GM12864 (cell line): ENCODE measurements around the gene GPR183.
A peak's percentile ranks its signal among the peaks of the same experiment; 100 is the strongest.

Experiments used
- DNase-seq: peaks from one replicate; pipeline ENCODE4 v3.0.0-alpha.2; 2011; ENCODE audit warnings: low read depth
- H3K4me3 ChIP-seq: 2 replicates; pipeline ENCODE4 v1.5.1; 2011; ENCODE audit warnings: mild to moderate bottlenecking, low read depth, low read length, control low read depth
- TF ChIP-seq, protein P1 (sequence below): IDR thresholded peaks from 2 replicates; pipeline ENCODE4 v1.5.1; 2011; ENCODE audit warnings: low read depth, mild to moderate bottlenecking, moderate library complexity, low read length, control low read depth, inconsistent platforms; ENCODE audit errors: missing control alignments

The GPR183 gene

DNA sequence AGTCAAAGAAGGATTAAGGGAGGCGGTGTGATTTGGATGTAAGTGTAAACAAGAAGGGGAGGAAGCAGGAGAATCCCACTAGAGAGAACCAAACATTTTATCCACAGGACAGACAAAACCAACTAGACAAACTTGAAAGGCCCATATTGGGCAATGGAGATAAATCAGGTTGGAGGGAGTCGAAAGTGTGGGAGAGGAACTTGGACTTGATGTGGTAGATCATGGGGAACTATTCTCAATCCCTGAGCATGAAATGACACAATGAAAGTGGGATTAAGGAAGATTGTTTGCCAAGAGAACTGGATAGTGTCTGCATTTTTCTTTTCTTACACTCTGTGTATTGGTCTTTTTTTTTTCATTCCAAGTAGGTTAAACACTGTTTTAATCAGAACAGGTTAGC lies 17.9 kb downstream of the GPR183 start:
- H3K4me3 ChIP-seq, result no peak overlapping the region
- DNase-seq, result no peak
- TF ChIP-seq, protein P1, sequence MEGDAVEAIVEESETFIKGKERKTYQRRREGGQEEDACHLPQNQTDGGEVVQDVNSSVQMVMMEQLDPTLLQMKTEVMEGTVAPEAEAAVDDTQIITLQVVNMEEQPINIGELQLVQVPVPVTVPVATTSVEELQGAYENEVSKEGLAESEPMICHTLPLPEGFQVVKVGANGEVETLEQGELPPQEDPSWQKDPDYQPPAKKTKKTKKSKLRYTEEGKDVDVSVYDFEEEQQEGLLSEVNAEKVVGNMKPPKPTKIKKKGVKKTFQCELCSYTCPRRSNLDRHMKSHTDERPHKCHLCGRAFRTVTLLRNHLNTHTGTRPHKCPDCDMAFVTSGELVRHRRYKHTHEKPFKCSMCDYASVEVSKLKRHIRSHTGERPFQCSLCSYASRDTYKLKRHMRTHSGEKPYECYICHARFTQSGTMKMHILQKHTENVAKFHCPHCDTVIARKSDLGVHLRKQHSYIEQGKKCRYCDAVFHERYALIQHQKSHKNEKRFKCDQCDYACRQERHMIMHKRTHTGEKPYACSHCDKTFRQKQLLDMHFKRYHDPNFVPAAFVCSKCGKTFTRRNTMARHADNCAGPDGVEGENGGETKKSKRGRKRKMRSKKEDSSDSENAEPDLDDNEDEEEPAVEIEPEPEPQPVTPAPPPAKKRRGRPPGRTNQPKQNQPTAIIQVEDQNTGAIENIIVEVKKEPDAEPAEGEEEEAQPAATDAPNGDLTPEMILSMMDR, result no peak

DNA sequence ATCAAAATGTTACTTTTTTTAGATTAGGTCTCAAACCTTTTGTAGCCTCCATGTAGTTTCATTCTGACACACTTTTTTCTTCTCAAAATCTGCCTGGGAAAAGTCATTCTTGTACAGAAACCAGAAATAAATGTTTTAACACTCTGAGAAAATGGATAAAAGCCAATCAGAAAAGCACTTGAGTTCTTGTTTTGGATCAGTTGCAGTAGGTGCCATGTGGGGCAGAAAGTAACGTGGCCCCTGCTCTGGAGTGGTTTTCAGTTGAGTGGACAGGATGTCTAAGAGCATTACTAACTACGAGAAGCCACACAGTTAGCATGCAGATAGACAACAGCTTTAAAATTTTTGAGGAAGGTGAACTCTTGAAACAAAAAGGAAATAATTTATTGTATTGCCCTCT lies 19.1 kb downstream of the GPR183 start:
- DNase-seq, result peak; percentile 80
- TF ChIP-seq, protein P1, result no peak
- H3K4me3 ChIP-seq, result no peak overlapping the region

DNA sequence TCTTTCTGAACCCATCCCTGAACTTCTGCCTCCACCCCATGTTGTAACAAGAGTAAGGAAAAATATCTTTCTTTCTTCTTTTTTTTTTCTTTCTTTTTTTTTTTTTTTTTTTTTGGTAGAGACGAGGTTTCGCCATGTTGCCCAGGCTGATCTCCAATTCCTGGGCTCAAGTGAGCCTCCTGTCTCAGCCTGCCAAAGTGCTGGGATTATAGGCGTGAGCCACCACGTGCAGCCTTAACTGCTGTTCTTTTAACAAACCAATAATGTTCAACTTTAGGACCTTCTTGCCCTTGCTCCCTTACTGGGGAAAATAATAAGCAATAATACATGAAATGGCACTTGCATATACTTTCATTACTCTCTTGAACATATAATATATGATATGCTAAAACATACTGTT lies 19.6 kb downstream of the GPR183 start:
- TF ChIP-seq, protein P1, result no peak
- H3K4me3 ChIP-seq, result no peak overlapping the region
- no peak for DNase-seq

DNA sequence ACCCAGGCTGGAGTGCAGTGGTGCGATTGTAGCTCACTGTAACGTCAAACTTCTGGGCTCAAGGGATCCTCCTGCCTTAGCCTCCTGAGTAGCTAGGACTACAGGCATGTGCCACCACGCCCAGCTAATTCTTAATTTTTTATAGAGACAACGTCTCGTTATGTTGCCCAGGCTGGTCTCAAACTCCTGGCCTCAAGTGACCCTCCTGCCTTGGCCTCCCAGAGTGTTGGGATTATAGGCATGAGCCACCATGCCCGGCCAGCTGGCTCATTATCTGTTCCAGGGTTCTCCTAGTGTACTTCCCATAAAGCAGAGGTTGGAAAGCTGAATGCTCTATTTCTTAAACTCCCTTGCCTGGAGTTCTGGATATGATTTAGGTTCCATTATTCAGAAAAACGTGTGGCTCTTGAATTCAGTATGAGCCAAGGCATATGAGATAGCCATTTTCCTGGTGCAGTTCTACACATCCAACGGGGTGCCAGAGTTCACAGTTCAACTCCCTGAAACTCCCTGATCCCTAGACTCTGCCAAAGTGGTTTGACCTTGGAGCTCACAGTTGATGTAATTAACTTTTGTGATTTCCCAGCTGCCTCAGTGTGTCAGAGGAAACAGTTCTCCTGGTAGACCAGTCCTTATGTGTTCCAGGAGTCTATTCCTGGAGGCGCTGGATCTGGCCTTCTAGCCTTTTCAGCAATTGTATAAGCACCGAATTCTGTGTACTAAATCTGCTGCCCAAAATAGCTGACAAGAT lies 21.6 kb downstream of the GPR183 start:
- TF ChIP-seq, protein P1, result no peak
- DNase-seq, result no peak
- no peak overlapping the region for H3K4me3 ChIP-seq

DNA sequence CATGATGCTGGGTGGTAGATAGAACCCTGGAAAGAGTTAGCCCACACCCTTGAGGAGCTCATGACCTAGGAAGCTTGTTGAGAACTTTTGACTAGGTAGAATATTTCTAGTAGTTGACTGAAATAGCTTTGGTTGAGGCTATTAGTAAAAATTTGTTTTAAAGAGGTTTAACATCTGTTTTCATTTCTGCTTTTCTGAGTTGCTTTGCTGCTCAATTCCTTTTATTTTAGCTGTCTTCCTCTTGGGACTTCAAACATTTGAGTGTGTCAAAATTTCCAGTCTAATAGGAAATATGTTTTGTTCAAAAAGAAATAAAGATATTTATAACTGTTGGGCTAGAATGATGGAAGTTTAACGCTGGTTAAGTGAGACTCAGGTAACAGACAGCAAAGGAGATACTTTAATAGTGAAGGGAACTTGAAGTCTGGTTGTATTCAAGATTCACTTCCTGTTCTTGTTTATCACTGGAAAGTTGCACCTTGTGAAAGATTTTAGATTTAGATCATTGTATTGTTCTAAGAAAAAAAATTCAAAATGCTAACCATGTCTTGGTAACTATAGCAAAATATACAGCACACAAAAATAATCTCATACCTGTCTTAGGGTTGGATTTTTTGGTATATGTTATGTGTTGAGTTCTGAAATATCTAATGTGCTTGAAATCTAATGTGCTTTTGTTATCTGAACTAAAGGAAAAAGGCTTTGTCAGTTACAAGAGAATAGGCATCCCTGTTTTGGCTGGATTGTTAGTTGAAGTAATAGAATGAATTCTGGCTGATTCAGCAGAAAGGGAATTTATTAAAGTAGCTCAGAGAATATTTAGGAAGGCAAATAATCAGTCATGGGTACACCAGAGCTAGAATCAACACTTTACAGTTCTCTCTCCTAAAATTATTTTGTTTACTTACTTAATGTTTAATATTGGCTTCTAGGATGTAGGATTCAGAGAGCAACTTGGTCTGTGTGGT lies 24.7 kb downstream of the GPR183 start:
- H3K4me3 ChIP-seq, result no peak overlapping the region; the same call in 1 of the 2 replicates
- TF ChIP-seq, protein P1, result no peak
- no peak for DNase-seq

DNA sequence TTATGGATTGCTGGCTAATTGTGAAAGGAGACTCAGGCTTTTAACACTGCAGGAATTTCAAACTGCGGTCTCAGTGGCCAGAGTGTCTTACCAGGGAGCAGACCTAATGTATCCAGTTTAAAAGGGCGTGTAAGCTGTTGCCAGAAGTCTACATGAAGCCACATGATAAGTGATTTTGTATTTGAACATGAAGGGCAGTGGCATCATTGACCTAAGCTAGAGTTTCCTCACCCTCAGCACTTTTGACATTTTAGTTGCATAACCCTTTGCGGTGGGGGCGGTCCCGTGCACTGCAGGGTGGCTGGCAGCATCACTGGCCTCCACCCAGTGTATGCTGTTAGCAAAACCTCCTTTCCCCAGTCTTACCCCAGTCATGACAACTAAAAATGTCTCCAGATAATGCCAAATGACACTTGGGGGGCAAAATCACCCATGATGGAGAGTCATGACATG lies 25.4 kb downstream of the GPR183 start:
- no peak overlapping the region; the same call in 1 of the 2 replicates for H3K4me3 ChIP-seq
- TF ChIP-seq, protein P1, result no peak
- DNase-seq, result peak; percentile 51
